DMS53 (cell line): Measurements from ENCODE around the gene VEGFB.
A peak's percentile ranks its signal among the peaks of the same experiment; 100 is the strongest.
"Not testable (repeated sequence)": the region's sequence is repeated elsewhere in the genome, so short reads cannot be mapped to it uniquely, and the experiment has no call there.

Experiments
- DNase-seq: peaks from one replicate; lab custom pipeline; 2025; lab: John Stamatoyannopoulos, UW

The VEGFB gene

DNA sequence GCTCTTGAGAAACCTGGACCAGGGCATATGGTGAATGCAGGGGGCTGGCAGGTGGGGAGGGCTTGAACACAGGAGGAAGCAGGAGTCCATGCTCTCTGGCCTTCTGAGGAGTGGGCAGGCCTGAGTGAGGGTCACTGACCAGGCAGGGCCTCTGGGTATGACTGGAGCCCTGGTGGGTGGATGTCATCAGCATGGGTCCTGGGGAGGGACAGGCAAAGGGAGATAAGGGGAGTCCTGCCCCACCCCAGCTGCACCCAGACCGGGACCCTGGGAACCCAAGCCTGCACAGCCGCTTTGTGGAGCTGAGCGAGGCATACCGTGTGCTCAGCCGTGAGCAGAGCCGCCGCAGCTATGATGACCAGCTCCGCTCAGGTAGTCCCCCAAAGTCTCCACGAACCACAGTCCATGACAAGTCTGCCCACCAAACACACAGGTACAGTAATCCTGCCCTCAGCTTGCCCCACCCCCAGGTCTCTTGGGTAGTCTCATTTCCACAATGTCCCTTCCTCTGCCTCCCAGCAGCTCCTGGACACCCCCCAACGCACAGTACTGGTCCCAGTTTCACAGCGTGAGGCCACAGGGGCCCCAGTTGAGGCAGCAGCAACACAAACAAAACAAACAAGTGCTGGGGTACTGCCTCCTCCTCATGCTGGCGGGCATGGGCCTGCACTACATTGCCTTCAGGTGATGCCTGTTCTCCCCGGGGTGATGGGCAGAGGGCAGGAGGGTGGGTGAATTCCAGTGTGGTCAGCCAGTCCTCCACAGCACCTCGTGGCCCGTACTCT lies 2.0 kb upstream of the VEGFB start:
- DNase-seq = no peak

- DNase-seq = no peak
Observed at GRCh38 chr11:64232967-64233315, 1.4 kb upstream of the VEGFB start.

DNA sequence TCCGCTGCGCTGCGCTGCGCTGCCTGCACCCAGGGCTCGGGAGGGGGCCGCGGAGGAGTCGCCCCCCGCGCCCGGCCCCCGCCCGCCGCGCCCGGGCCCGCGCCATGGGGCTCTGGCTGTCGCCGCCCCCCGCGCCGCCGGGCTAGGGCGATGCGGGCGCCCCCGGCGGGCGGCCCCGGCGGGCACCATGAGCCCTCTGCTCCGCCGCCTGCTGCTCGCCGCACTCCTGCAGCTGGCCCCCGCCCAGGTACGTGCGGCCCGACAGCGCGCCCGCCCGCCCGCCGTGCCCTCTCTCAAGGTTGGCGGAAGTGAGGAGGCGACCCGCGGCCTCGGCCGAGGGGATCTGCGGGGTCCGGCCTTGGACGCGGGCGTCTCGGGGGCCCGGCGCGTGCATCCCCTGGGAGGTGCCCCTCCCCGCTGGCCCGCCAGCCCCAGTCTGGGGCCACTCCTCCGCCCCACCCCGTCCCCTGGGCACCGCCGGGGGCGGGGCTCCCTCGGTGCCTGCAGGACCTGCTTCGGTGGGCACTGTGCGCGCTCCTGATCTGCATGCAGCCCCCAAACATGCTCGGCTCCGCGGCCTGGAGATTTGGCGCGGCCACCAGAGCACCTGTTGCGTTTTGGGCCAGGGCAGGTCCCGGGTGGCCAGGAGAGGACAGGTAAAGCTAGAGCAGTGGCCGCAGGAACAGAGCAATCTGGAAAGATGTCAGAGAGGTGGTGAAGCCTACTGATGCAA lies 429 bp downstream of the VEGFB start:
- DNase-seq = peak; percentile 87

DNA sequence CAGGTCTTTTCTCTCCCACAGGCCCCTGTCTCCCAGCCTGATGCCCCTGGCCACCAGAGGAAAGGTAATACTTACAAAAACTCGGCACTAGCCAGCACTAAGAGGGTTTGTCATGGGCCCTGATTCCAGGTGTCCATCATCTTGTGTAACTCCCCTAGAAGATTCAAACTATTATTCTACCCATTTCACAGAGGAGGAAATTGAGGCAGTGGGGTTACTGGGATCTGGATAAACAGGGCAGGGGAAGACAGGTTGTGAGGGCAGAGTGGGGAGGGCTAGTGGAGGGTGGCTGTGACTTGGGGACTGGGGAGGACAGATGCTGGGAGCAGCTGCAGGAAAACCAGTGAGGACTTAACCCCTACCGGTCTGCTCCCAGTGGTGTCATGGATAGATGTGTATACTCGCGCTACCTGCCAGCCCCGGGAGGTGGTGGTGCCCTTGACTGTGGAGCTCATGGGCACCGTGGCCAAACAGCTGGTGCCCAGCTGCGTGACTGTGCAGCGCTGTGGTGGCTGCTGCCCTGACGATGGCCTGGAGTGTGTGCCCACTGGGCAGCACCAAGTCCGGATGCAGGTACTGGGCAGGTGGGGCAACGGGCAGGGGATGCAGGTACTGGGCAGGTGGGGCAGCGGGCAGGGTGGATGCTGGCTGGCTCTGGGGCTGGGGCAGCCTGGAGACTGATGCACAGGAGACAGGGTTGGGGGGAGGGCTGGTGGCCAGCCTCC lies 1.2 kb downstream of the VEGFB start:
- peak; percentile 73 for DNase-seq

DNA sequence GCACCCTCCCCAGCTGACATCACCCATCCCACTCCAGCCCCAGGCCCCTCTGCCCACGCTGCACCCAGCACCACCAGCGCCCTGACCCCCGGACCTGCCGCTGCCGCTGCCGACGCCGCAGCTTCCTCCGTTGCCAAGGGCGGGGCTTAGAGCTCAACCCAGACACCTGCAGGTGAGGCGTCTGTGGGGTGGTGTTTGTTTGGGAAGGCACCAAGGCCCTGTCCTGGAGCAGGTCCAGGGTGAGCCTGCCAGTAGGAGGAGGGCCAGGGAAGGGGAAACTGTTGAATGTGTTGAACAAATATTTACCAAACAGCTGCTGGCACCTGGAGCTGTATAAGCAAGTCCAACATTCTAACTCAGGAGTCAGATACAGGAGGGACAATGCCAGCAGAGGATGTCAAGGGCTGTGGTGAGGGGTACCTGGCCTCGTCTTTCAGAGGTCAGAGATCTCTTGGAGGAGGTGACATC lies 3.1 kb downstream of the VEGFB start:
- peak; percentile 100 for DNase-seq

DNA sequence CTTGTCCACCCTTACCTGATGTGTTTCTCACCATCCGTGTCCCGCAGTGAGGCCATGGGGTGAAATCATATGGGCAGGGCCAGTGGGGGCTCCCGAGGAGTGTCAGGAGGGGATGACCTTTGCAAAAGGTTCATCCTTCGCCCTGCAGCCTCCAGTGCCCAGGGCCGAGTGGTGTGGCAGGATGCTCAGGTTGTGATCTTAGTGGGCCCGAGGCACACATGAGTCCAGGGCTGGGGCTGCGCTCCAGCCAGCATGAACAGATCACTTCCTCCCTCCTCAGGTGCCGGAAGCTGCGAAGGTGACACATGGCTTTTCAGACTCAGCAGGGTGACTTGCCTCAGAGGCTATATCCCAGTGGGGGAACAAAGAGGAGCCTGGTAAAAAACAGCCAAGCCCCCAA lies 3.7 kb downstream of the VEGFB start:
- DNase-seq = peak; percentile 94

DNA sequence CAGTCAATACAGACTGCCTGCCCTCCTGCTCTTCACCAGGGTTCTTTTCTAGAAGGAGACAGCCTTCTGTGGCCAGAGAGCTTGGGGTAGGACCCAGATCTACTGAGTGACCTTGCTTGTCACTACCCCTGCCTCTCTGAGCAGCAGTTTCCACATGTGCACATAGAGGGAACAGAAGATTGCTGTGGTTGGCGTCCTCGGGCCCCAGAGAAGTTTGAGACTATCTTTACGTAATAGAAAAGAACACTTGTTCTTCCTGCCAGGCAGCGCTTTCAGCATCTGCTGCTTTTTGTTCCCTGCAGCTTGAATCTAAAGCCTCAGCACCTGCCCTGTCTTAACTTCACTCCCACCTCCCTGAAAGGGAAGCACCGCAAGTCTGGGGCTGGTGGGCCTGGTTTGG lies 4.6 kb downstream of the VEGFB start:
- DNase-seq = no peak

DNA sequence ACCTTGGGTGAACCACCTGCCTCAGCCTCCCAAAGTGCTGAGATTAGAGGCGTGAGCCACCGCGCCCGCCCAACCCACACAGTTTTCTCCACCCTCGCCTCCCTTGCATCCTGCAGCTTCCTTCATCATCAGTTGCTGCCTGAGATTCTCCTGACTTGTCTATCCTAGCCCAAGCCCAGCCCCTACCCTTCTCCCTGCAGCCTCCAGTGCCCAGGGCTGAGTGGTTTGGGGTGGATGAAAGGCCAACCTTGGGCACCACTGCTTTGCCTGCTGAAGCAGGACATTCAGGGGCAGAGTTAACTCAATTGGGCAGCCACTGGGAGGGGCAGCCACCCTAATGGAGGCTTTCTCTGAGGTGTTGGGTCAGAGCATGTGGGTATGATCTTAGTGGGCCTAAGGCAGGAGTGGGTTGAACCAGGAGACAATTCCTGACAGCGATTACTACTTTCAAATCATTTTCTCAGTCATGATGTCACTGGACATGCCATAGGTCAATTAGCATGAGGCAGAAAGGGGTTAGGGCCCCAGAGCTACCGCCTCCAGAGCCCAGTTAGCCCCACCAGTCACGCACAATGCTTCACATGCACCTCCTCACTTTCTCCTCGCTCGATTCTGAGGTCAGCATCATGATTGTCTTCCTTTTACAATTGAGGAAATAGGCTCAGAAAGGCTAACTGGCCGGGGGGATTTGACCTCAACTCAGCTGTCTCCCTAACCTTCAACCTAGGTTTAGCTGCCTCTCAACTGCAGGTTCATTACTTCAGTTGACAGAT lies 5.5 kb downstream of the VEGFB start:
- peak; percentile 96 for DNase-seq

- peak; percentile 99 for DNase-seq
Observed at GRCh38 chr11:64240435-64241240, 6.3 kb downstream of the VEGFB start, which contains the start of gene FKBP2. FKBP2 (plus strand) TSS chr11:64241095; CDS start chr11:64242388, 1,293 bp downstream.

DNA sequence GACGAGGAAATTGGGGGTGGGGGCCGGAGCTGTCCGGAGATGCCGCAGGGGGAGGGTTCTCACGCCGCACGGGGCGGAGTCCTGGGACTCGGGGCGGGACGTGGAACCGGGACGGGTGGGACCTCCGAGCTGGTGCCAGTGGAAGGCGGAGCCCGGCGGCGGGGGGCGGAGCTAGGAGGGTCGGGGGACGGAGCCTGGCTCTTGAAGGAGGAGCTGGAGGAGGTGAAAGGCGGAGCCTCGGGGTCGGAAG lies 6.8 kb downstream of the VEGFB start:
- DNase-seq = peak; percentile 99

- DNase-seq = peak; percentile 76
Observed at GRCh38 chr11:64241491-64242374, 7.3 kb downstream of the VEGFB start.

- peak; percentile 45 for DNase-seq
Observed at GRCh38 chr11:64243236-64243854, 9.0 kb downstream of the VEGFB start.

DNA sequence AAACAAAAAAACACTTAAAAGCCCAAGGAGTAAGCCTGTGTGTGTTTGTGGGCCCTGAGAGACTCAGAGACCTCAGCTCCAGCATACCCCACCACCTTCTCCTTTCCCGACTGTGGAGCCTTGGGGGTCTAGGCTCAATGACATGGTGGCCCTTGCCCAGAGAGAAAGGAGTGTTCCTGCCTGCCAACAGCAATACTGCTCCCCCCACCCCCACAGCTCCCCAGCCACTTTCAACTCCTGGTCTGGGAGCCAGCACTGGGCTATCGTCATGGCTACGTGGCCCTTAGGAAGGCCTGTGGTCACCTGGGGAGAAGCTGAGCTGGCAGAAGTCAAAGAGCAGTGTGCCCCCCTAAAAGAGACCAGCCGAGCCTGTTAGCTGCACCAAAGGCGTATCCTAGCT lies 9.7 kb downstream of the VEGFB start:
- no peak for DNase-seq

GRCh38 chr11:64244966-64245365 lies 10.6 kb downstream of the VEGFB start:
- peak; percentile 46 for DNase-seq

DNA sequence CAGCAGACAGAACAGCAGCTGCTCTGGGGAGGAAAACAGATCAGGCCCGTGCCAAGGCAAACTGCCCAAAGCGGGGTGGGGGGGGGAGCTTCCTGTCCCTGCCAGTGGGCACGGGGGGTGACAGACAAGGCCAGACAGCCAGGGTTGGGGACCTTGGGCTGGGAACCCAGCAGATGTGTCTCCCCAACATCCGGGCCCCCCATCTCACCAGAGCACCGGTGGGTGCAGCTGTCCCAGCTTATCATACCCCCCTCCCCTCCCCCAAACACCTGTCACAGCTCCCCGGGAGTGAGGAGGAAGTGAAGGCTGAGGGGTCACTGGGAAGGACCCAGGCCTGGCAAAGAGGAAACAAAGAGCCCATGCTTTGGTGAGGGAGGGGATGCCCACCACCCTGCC lies 11.0 kb downstream of the VEGFB start:
- DNase-seq = peak; percentile 84

DNA sequence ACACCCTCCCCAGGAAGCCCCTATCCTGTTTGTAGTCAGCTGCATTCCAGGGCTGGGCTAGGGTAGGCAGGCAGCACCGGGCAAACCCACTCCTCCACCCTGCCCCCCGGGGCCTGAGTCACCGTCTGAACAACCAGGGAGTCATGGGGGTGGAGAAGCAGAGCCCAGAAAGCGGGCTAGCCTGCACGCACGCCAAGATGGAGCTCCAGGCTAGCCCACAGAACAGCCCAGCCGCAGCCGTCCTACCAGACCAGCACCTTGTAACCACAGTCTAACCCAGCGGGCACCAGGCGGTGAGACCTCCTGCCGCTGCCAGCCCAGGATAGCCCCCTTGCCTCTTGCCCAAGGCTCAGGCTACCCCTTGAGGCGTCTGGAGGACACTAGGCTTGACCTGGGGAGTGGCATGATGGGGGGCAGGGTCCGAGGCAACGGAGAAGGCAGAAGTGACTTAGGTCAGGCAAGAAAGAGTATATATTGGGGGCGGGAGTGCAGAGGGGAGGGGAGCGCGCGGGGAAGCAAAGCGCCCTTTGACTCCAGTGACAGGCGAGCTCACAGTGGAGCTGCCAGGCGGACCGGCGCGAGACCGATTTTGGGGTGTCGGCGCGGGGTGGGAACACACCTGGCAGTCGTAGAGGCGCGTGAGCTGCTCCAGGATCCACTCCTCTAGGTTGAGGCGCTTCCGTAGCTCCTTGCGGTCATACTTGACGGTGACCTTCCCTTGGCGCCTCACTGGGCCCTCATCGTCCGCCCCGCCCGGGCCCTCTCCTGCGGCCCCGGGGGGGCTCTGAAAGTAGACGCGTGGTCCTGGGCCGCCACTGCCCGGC lies 11.6 kb downstream of the VEGFB start:
- DNase-seq = peak; percentile 93

DNA sequence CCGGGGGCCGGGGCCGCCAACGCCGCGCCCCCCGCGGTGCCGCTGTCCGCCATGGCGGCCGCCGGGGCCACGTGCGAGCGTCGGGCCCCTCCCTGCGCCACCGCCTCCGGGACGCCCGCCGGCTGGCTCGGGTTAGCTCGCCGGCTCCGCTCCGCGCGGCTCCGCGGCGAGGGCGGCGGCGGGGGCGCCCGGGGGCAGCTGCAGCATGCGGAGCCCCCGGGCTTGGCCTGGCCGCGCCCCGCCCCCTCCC lies 12.2 kb downstream of the VEGFB start:
- not testable (repeated sequence) for DNase-seq

DNA sequence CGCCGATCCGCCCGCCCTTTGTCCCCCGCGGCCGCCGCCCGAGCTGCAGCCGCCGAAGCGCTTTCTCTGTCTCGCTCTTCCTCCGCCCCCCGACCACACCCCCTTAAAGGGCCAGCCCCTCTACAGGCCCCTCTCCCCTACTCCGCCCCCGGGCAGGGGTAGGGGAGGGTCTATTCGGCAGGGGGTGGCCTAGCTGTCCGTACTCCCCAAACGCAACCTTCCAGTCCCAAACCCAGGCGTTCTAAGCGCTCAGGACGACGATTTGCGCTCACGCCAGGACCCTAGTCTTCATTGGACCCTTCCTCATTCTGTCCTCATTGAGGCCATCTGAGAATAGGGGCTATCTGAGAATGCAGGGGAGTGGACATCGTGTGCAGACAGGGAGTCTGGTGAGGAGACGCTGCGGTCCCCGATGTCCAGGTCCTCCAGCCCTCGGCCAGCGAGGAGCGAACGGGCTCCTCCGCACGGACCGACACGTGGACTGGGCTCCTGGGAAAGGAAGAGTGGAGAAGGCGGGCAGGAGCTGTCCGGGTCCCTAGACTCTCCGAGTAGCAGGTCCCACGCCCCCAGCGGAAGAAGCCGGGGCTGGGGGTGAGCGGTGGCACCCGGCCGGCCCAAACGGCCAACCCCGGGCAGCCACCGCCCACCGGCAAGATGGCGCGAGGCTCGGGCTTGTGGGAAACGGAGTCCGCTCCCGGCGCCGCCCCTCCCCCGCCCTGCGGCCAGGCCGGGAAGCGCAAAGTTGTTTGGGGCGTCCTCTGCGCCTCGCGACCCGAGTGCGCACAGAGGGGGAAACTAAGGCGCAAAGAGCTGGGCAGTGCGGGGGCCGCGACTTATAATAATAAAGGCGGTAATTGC lies 12.7 kb downstream of the VEGFB start, which contains the start of gene PPP1R14B:
Gene PPP1R14B, minus strand, starts transcription at position 73 of the 858 bp plus-strand sequence. CDS start 270 bp downstream, outside the sequence.
- peak; percentile 97 for DNase-seq
